Endothelial cell of umbilical vein (primary cell): ENCODE measurements around the gene SH3RF3. TPM values are rescaled to one million over a fixed set of nuclear protein-coding genes. Genes with fewer than 3 reads are reported as not detected.

ENCODE experiments used
- BruUV-seq: library from RNA; stranded (reverse); fragments of 400-500 nt; replicated peaks from 2 replicates; lab custom pipeline; 2021; lab: Mats Ljungman, UMichigan
- CTCF ChIA-PET: fragments of 300-600, 350-600 bp; sonication (Branson Sonifier 250); formaldehyde crosslinking; loops from one replicate; lab custom pipeline; 2021; ENCODE audit warnings: antibody characterized with exemption, inconsistent platforms; lab: Charles Lee
- POLR2A ChIA-PET: fragments of 300-600, 350-600 bp; sonication (Branson Sonifier 250); formaldehyde crosslinking; loops from one replicate; lab custom pipeline; 2021; ENCODE audit warnings: antibody characterized with exemption, inconsistent platforms; lab: Charles Lee
- DNase-seq: peaks from one replicate; pipeline ENCODE4 v3.0.0-alpha.2; 2011; ENCODE audit warnings: low read depth, low spot score
- FAIRE-seq: peaks from 2 replicates; lab custom pipeline; 2011; peaks lifted over from hg19 to GRCh38; lab: Jason Lieb, UNC
- H2AFZ ChIP-seq: 2 replicates; pipeline ENCODE4 v1.6.0; 2012; ENCODE audit warnings: low read depth, low read length, control low read depth, inconsistent platforms
- H3K27ac ChIP-seq: 2 replicates; pipeline ENCODE4 v1.5.1; 2011; ENCODE audit warnings: low read depth, mild to moderate bottlenecking, control low read depth, low read length, moderate library complexity; ENCODE audit not compliant: insufficient read depth
- H3K27me3 ChIP-seq, 2 experiments: 2 replicates each; pipeline versions ENCODE4 v1.6.0 to v1.6.1; 2011; ENCODE audit warnings: low read length in 2 of 2, mixed read lengths in 1 of 2; ENCODE audit not compliant: control insufficient read depth in 2 of 2, insufficient read depth in 2 of 2
- H3K36me3 ChIP-seq, 2 experiments: 2 replicates in 1 of 2; 3 replicates in 1 of 2; pipeline ENCODE4 v1.5.1; 2011; ENCODE audit warnings: low read length in 2 of 2, mild to moderate bottlenecking in 1 of 2, moderate library complexity in 1 of 2; ENCODE audit not compliant: control insufficient read depth in 2 of 2, insufficient read depth in 2 of 2; ENCODE audit errors: extremely low read depth in 1 of 2
- H3K4me1 ChIP-seq: 3 replicates; pipeline ENCODE4 v1.5.1; 2011; ENCODE audit warnings: mild to moderate bottlenecking, low read length; ENCODE audit not compliant: control insufficient read depth, insufficient read depth; ENCODE audit errors: extremely low read depth
- H3K4me2 ChIP-seq: 2 replicates; pipeline ENCODE4 v1.6.1; 2011; ENCODE audit warnings: low read length, control low read depth, mixed read lengths; ENCODE audit not compliant: insufficient read depth
- H3K4me3 ChIP-seq, 3 experiments: fragments of 200-600 bp in 1 of 3; sonication (generic), shearing (Covaris generic) in 1 of 3; replicated peaks in 1 of 3; 2 replicates each; pipeline ENCODE4 v1.5.1; 2011 to 2016; ENCODE audit warnings: control low read depth in 3 of 3, low read length in 3 of 3, mild to moderate bottlenecking in 2 of 3, inconsistent platforms in 1 of 3, low read depth in 1 of 3, moderate library complexity in 1 of 3; ENCODE audit not compliant: insufficient read depth in 1 of 3
- H3K79me2 ChIP-seq: 2 replicates; pipeline ENCODE4 v1.6.0; 2012; ENCODE audit warnings: low read length, inconsistent platforms; ENCODE audit not compliant: control insufficient read depth, insufficient read depth
- H3K9ac ChIP-seq: replicated peaks from 2 replicates; pipeline ENCODE3; 2011; ENCODE audit warnings: low read length, control low read depth; ENCODE audit not compliant: insufficient read depth; ENCODE audit errors: extremely low read depth
- H3K9me1 ChIP-seq: replicated peaks from 3 replicates; pipeline ENCODE4 v1.6.0; 2011; ENCODE audit warnings: mild to moderate bottlenecking, low read length; ENCODE audit not compliant: control insufficient read depth, insufficient read depth; ENCODE audit errors: extremely low read depth
- H3K9me3 ChIP-seq: replicated peaks from 2 replicates; pipeline ENCODE4 v1.5.1; 2012; ENCODE audit warnings: low read length, inconsistent platforms; ENCODE audit not compliant: control insufficient read depth, insufficient read depth
- H4K20me1 ChIP-seq: replicated peaks from 2 replicates; pipeline ENCODE3; 2011; ENCODE audit warnings: mild to moderate bottlenecking, low read length; ENCODE audit not compliant: control insufficient read depth, insufficient read depth; ENCODE audit errors: extremely low read depth
- EZH2 ChIP-seq: IDR thresholded peaks from 2 replicates; pipeline ENCODE4 v1.6.1; 2012; ENCODE audit warnings: borderline replicate concordance, low read depth, mild to moderate bottlenecking, moderate library complexity, low read length, inconsistent platforms; ENCODE audit not compliant: severe bottlenecking
- FOS ChIP-seq: IDR thresholded peaks from 2 replicates; pipeline ENCODE4 v1.6.1; 2011; ENCODE audit warnings: mild to moderate bottlenecking, low read length, moderate library complexity, borderline replicate concordance; ENCODE audit not compliant: insufficient read depth
- GATA2 ChIP-seq: IDR thresholded peaks from 2 replicates; pipeline ENCODE4 v1.7.0; 2011; ENCODE audit warnings: low read depth, mild to moderate bottlenecking, moderate library complexity, mixed read lengths, low read length; ENCODE audit not compliant: insufficient read length, insufficient read depth
- JUN ChIP-seq: IDR thresholded peaks from 2 replicates; pipeline ENCODE4 v1.6.1; 2011; ENCODE audit warnings: borderline replicate concordance, low read depth; ENCODE audit not compliant: insufficient read length, insufficient read depth
- MAX ChIP-seq: IDR thresholded peaks from 2 replicates; pipeline ENCODE4 v1.6.1; 2011; ENCODE audit not compliant: insufficient read depth, insufficient read length
- MYC ChIP-seq: IDR thresholded peaks from one replicate; pipeline ENCODE4 v1.6.1; 2011; ENCODE audit warnings: mild to moderate bottlenecking, low read depth, low read length
- POLR2A ChIP-seq: IDR thresholded peaks from 2 replicates; pipeline ENCODE4 v1.6.1; 2012; ENCODE audit warnings: low read depth, mild to moderate bottlenecking, control low read depth, low read length
- POLR2AphosphoS5 ChIP-seq: IDR thresholded peaks from 2 replicates; pipeline ENCODE4 v1.6.1; 2012; ENCODE audit warnings: low read depth, mild to moderate bottlenecking, control low read depth, low read length, moderate library complexity; ENCODE audit not compliant: insufficient read depth
- dilution Hi-C: fragments of 300-500 bp; cut with MboI; formaldehyde crosslinking; loops from one replicate; pipeline ENCODE4 v1.15.0; 2019; ENCODE audit warnings: low sequenced_read_pairs; ENCODE audit not compliant: extremely low pct_ligation_motif_present
- intact Hi-C: fragments of 100-400 bp; cut with micrococcal nuclease; formaldehyde crosslinking; loops from one replicate; pipeline ENCODE4 v1.10.0; 2022
- polyA plus RNA-seq, 4 experiments: library from polyadenylated mRNA; depleted of rRNA in 3 of 4; stranded (reverse) in 3 of 4; unstranded in 1 of 4; fragments of >200 nt; gene quantifications; 2 replicates each; pipeline versions ENCODE4 v1.2.1 to v1.2.3, GENCODE V29; 2011 to 2012; ENCODE audit warnings: missing spikeins in 1 of 4
- total RNA-seq: library from RNA; stranded (reverse); gene quantifications from 2 replicates; pipeline ENCODE4 v1.2.3, GENCODE V29; 2021
- TF ChIP-seq, protein P1 (sequence below), 2 donors: IDR thresholded peaks; 1 replicate in 1 of 2; 2 replicates in 1 of 2; pipeline ENCODE4 v1.5.1; 2011; ENCODE audit warnings: low read length in 2 of 2, mild to moderate bottlenecking in 2 of 2, moderate library complexity in 2 of 2, control low read depth in 1 of 2, inconsistent platforms in 1 of 2, low read depth in 1 of 2; ENCODE audit not compliant: insufficient read depth in 1 of 2; ENCODE audit errors: extremely low read depth in 1 of 2

The SH3RF3 gene
- total and polyA plus RNA-seq, 2 donors (not counting 3 experiments of a cell fraction or from before 2014, with no cell fraction given): 3.8 to 14.7 TPM

GRCh38 chr2:109430329-109430636 lies 301.3 kb downstream of the SH3RF3 start:
- POLR2A ChIA-PET: no interaction called here
- Histone ChIP-seq H2AFZ (no peak overlapping the region), H3K79me2 (no peaks in the 10 kb centered on the region), H3K4me1 (no peaks in the 10 kb centered on the region), H3K9me1 (no peaks in the 10 kb centered on the region), H3K27ac (no peak overlapping the region), H3K27me3 (no peaks in the 10 kb centered on the region), H3K9ac (no peak overlapping the region), H3K4me3 (no peak overlapping the region), H4K20me1 (no peaks in the 10 kb centered on the region), H3K36me3 (no peaks in the 10 kb centered on the region), H3K4me2 (no peak overlapping the region), H3K9me3 (no peaks in the 10 kb centered on the region)
- CTCF ChIA-PET: interaction anchor here (1.4 kb wide), 1 partner anchor 80 kb away, joined by 5 read pairs; no protein-coding TSS in a partner anchor
- intact Hi-C loops (no loop called here), dilution Hi-C loops (no loop called here)
- no TSS peak for BruUV-seq
- FAIRE-seq: no peak
- DNase-seq: no peak
- TF ChIP-seq GATA2: no peak
- no peak for TF ChIP-seq EZH2
- TF ChIP-seq JUN: no peak
- no peak for TF ChIP-seq POLR2AphosphoS5
- no peak for TF ChIP-seq MAX
- TF ChIP-seq, protein P1, sequence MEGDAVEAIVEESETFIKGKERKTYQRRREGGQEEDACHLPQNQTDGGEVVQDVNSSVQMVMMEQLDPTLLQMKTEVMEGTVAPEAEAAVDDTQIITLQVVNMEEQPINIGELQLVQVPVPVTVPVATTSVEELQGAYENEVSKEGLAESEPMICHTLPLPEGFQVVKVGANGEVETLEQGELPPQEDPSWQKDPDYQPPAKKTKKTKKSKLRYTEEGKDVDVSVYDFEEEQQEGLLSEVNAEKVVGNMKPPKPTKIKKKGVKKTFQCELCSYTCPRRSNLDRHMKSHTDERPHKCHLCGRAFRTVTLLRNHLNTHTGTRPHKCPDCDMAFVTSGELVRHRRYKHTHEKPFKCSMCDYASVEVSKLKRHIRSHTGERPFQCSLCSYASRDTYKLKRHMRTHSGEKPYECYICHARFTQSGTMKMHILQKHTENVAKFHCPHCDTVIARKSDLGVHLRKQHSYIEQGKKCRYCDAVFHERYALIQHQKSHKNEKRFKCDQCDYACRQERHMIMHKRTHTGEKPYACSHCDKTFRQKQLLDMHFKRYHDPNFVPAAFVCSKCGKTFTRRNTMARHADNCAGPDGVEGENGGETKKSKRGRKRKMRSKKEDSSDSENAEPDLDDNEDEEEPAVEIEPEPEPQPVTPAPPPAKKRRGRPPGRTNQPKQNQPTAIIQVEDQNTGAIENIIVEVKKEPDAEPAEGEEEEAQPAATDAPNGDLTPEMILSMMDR (IDR thresholded peaks at IDR 0.05; ENCODE audit: extremely low read depth in 1 of 2, insufficient read depth in 1 of 2, low read depth in 1 of 2, low read length in 2 of 2): no peak
- TF ChIP-seq FOS: no peak
- no peak for TF ChIP-seq POLR2A
- no peak for TF ChIP-seq MYC
